Upper lobe of right lung (tissue), 1 donor: ENCODE results near the gene IGF2R. TPM values are rescaled to one million over a fixed set of nuclear protein-coding genes. Genes with fewer than 3 reads are reported as not detected.

Experiments
- ATAC-seq: fragments of 200-7000 bp; cut with Tn5 transposase; one replicate; pipeline ENCODE4 v1.9.1; 2020; ENCODE audit warnings: mild to moderate bottlenecking, moderate library complexity
- DNase-seq: peaks from one replicate; pipeline ENCODE4 v3.0.0-alpha.2; 2020
- H3K27ac ChIP-seq: fragments of 200-600 bp; one replicate; pipeline ENCODE4 v1.8.0; 2022
- H3K27me3 ChIP-seq: fragments of 200-600 bp; one replicate; pipeline ENCODE4 v1.8.0; 2022; ENCODE audit warnings: mild to moderate bottlenecking
- H3K36me3 ChIP-seq: fragments of 200-600 bp; one replicate; pipeline ENCODE4 v1.8.0; 2022
- H3K4me1 ChIP-seq: fragments of 200-600 bp; one replicate; pipeline ENCODE4 v1.8.0; 2022
- H3K4me3 ChIP-seq: fragments of 200-600 bp; one replicate; pipeline ENCODE4 v1.8.0; 2022; ENCODE audit warnings: mild to moderate bottlenecking
- H3K9me3 ChIP-seq: fragments of 200-600 bp; one replicate; pipeline ENCODE4 v1.8.0; 2022
- intact Hi-C: fragments of 100-400 bp; cut with DNase I; formaldehyde crosslinking; loops from one replicate; pipeline ENCODE4 v1.11.0; 2022
- total RNA-seq: library from RNA; stranded (reverse); fragmentation: NEBNext Ultra II Directional; extraction: Animal tissue kit (Norgen Biotek cat#: 25700); gene quantifications from one replicate; pipeline ENCODE4 v1.2.1, GENCODE V29; 2021
- TF ChIP-seq, protein P1 (sequence below): fragments of 200-600 bp; IDR thresholded peaks from one replicate; pipeline ENCODE4 v1.8.0; 2022; ENCODE audit warnings: antibody characterized with exemption
- donor health status: DM: no; HTN: yes; CAD: no; lungs with severe emphysema.

Gene IGF2R
- total RNA-seq, 1 donor from 2014 or later = 144 TPM

GRCh38 chr6:160022101-160022500 is 53.2 kb downstream of the IGF2R start:
- no peak overlapping the region for H3K27ac ChIP-seq
- no peak for ATAC-seq

DNA sequence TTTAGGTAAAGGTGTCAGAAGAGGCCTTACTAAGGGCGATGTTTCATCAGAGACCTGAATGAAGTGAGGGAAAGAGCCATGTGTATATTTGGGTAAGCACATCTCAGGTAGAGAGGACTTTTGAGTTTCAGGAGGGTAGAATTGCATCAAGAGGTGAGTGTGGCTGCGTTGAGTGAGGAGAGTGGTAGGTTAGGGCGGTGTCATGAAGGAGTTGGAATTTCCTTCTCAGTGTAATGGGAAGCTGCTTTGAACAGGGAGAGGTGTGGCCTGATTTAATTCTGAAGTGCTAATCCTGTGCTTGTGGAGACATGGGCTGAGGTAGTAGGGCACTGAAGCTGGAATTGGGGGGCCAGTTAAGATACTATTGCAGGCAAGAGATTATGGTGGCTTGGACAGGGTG is 53.9 kb downstream of the IGF2R start:
- no peaks in the 10 kb centered on the region for H3K9me3 ChIP-seq
- H3K27ac ChIP-seq = no peak overlapping the region
- intact Hi-C loops = no loop called here
- H3K36me3 ChIP-seq = peaks cover 43% of the 10 kb centered on the region
- H3K4me1 ChIP-seq = no peaks in the 10 kb centered on the region
- no peak overlapping the region for H3K4me3 ChIP-seq
- TF ChIP-seq, protein P1, sequence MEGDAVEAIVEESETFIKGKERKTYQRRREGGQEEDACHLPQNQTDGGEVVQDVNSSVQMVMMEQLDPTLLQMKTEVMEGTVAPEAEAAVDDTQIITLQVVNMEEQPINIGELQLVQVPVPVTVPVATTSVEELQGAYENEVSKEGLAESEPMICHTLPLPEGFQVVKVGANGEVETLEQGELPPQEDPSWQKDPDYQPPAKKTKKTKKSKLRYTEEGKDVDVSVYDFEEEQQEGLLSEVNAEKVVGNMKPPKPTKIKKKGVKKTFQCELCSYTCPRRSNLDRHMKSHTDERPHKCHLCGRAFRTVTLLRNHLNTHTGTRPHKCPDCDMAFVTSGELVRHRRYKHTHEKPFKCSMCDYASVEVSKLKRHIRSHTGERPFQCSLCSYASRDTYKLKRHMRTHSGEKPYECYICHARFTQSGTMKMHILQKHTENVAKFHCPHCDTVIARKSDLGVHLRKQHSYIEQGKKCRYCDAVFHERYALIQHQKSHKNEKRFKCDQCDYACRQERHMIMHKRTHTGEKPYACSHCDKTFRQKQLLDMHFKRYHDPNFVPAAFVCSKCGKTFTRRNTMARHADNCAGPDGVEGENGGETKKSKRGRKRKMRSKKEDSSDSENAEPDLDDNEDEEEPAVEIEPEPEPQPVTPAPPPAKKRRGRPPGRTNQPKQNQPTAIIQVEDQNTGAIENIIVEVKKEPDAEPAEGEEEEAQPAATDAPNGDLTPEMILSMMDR = no peak
- DNase-seq = no peak
- no peaks in the 10 kb centered on the region for H3K27me3 ChIP-seq
- ATAC-seq = peak; percentile 91

More at GRCh38 chr6:160022101-160022500, 53.2 kb downstream of the IGF2R start:
- TF ChIP-seq, protein P1 = no peak
- Histone ChIP-seq H3K4me1 (no peaks in the 10 kb centered on the region), H3K9me3 (no peaks in the 10 kb centered on the region), H3K36me3 (peaks cover 36% of the 10 kb centered on the region), H3K4me3 (no peak overlapping the region), H3K27me3 (no peaks in the 10 kb centered on the region)
- DNase-seq = no peak
- intact Hi-C loops = no loop called here

GRCh38 chr6:160024152-160024551 is 55.3 kb downstream of the IGF2R start:
- TF ChIP-seq, protein P1 = no peak
- intact Hi-C loops = no loop called here
- DNase-seq (no peak), ATAC-seq (no peak)
- Histone ChIP-seq H3K4me3 (no peak overlapping the region), H3K36me3 (peaks cover 55% of the 10 kb centered on the region), H3K27me3 (no peaks in the 10 kb centered on the region), H3K9me3 (no peaks in the 10 kb centered on the region), H3K4me1 (no peaks in the 10 kb centered on the region), H3K27ac (no peak overlapping the region)

GRCh38 chr6:160027076-160027475 is 58.2 kb downstream of the IGF2R start:
- H3K4me1 ChIP-seq = peaks cover 10% of the 10 kb centered on the region
- DNase-seq = no peak
- intact Hi-C loops = no loop called here
- no peaks in the 10 kb centered on the region for H3K27me3 ChIP-seq
- no peak overlapping the region for H3K27ac ChIP-seq
- H3K4me3 ChIP-seq = no peak overlapping the region
- TF ChIP-seq, protein P1 = no peak
- ATAC-seq = no peak
- peaks cover 62% of the 10 kb centered on the region for H3K36me3 ChIP-seq
- H3K9me3 ChIP-seq = no peaks in the 10 kb centered on the region

DNA sequence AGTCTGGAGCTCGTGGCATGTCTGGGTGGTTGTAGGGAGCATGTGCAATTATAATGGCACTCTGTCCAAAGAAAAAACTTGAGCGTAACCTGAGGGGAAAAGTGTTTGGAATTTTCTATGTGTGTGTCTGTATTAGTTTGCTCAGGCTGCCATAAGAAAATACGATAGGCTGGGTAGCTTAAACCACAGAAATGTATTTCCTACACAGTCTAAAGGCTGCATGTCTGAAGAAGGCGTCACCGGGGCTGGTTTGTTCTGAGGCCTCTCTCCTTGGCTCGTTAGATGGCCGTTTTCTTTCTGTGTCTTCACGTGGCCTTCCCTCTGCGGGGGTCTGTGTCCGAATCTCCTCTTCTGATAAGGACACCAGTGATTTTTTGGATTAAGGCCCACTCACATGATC is 59.0 kb downstream of the IGF2R start:
- peaks cover 70% of the 10 kb centered on the region for H3K36me3 ChIP-seq

More for the DNA sequence above, 59.0 kb downstream of the IGF2R start:
- TF ChIP-seq, protein P1 = no peak
- no peak overlapping the region for H3K4me3 ChIP-seq
- H3K9me3 ChIP-seq = no peaks in the 10 kb centered on the region
- ATAC-seq (no peak), DNase-seq (no peak)
- intact Hi-C loops = no loop called here
- no peak overlapping the region for H3K27ac ChIP-seq
- no peaks in the 10 kb centered on the region for H3K27me3 ChIP-seq
- H3K4me1 ChIP-seq = peaks cover 10% of the 10 kb centered on the region
